ENCODE data around the gene VPS52. TPM values are rescaled to one million over a fixed set of nuclear protein-coding genes. Genes with fewer than 3 reads are reported as not detected.
A peak's percentile ranks its signal among the peaks of the same experiment; 100 is the strongest.

Gene VPS52, protein sequence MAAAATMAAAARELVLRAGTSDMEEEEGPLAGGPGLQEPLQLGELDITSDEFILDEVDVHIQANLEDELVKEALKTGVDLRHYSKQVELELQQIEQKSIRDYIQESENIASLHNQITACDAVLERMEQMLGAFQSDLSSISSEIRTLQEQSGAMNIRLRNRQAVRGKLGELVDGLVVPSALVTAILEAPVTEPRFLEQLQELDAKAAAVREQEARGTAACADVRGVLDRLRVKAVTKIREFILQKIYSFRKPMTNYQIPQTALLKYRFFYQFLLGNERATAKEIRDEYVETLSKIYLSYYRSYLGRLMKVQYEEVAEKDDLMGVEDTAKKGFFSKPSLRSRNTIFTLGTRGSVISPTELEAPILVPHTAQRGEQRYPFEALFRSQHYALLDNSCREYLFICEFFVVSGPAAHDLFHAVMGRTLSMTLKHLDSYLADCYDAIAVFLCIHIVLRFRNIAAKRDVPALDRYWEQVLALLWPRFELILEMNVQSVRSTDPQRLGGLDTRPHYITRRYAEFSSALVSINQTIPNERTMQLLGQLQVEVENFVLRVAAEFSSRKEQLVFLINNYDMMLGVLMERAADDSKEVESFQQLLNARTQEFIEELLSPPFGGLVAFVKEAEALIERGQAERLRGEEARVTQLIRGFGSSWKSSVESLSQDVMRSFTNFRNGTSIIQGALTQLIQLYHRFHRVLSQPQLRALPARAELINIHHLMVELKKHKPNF
- 40.0 and 51.0 TPM in 2 replicates for total RNA-seq (2014; rRNA removed)
- polyA plus RNA-seq (2012): 30.0 TPM

DNA sequence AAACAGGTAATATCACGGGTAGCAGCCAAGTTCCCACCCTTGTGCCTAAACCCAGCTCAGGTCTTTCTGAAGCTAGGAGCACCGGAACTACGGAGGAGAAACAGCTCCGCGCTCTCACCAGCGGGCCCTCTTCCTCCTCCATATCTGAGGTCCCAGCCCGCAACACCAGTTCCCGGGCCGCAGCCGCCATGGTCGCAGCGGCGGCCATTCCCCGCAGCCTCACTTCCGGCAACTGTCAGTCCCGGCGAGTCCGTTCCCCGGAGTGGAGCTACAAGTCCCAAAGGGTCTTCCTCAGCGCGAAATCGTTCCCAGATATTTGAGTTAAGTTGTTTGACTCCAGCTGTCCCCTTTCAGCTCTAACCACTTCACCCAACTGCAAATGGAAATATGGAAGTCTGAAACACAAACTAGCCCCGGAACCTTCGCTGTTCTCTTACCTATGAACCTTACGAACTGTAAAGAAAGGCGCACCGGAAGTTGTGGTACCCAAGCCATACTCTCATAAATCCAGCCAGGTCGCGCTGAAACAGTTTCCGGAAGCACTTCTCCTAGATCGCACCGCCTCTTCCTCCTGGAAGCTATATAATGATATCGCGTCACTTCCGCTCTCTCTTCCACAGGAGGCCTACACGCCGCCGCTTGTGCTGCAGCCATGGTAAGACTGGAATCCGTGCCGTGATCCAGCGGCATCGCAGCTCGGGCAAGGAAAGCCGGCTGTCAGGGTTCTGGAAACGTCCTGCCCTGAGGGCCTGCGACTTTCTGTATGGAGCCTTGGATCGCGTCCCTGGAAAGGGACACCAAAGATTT, at the start of gene VPS52, which contains the start of gene RPS18:
TSS of gene VPS52 (minus strand) at position 409 of the 807 bp plus-strand sequence. CDS start at position 208, 201 bp downstream.
TSS of gene RPS18 (plus strand) at position 608 of the 807 bp plus-strand sequence. CDS start at position 653, 45 bp downstream.
- peak; percentile 99 for DNase-seq (ENCODE audit: low read depth)

DNA sequence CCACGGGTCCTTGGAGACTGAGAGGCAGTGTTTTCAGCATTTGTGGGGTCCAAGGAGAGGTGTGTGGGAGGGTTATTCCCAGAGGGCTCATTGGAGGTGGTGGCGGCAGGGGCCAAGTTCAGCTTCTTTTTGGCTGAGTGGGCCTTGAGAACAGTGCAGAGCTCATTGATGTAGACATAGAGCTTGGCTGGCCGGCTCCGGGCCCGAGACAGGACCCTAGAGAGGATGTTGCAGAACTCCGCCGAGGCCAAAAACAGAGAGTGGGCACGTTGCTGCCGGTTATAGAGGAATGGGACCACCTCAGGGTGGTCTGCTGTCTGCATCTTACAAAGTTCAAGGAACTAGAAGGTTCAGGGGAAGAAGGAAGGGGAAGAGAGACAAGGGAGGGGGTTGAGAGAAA, 49.6 kb upstream of the VPS52 start:
- DNase-seq (ENCODE audit: low read depth): no peak

DNA sequence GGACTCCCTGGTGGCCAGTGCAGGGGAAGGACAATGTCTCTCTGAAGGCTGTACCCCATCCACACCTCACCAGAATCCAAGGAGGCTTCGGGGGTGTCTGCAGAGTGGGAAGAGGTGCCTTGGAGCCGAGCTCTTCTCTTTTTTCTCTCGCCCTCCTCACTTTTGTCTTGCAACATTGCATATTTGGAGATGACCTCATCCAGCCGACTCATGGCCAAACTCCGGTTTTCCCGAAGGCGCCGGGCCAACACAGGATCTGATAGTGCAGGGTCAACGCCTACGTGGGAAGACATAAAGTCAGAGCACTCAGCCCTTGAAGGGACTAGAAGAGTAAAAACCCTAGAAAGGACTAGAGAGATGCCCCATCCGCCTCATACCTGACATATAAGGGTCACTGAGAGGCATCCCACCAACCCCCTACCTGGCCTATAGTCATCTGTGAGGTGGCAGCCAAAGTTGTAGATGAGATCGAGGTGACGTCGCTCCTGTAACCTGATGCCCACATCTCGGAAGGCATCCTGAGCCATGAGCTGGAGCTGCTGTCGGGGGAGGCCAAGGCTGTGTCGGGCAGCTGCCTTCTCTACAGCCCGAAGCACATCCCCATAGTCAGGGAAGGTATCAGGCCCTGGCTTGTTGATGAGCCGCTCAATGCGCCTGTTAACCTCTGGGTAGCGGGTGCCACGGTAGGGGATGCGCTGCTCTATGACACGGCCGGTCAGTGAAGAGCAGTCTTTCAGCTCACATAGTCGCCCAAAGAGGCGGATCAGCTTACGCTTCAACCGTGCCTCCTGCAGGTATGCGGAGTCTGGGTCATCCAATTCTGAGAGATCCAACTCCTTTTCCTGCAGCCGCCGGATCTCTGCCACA, 48.9 kb upstream of the VPS52 start:
- DNase-seq (ENCODE audit: low read depth): peak; percentile 87

DNA sequence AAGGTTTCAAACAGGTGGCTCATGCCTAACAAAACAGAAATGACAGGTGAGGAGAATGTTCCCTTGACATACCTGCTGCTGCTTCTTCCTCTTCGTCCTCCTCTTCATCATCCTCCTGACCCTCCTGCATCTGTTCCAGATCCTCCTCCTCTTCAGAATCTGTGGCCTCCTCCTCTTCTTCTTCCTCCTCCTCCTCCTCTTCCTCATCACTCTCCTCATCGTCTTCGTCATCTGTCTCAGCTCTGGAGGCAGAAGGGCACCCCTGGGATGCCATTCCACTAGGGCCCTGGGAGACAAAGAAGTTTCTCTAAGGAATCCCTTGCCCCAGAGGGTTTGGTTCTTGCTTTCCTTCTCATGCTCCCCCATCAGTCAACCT, 48.3 kb upstream of the VPS52 start:
- DNase-seq (ENCODE audit: low read depth): no peak

DNA sequence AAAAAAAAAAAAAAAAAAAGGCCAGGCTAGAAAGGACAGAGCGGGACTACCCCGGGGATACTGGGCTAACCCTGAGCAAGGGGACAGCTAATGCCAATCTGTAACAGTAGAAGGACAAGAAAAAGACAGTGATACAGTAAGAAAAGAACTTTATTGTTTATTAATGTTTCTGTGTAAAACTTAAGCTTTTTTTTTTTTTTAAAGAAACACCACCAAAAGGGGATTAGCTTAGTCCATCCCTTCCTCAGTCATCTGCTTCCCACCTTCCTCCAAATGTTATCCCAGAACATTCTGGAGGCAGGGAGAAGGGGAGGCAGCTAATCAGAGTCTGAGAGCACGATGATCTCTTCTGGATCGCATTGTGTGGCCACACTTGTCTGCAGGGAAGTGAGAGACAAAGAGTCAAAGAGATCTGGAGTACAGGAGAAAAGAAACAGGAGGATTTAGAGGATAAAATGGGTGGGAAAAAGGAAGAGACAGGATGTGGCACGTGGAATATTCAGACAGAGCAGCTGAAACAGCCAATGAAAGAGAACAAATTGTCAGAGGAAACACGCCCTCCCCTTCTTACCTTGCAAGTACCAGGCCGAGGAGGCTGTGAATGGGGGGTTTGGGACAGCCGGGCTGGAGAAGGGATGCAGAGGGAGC, 46.9 kb upstream of the VPS52 start:
- DNase-seq (ENCODE audit: low read depth): no peak

DNA sequence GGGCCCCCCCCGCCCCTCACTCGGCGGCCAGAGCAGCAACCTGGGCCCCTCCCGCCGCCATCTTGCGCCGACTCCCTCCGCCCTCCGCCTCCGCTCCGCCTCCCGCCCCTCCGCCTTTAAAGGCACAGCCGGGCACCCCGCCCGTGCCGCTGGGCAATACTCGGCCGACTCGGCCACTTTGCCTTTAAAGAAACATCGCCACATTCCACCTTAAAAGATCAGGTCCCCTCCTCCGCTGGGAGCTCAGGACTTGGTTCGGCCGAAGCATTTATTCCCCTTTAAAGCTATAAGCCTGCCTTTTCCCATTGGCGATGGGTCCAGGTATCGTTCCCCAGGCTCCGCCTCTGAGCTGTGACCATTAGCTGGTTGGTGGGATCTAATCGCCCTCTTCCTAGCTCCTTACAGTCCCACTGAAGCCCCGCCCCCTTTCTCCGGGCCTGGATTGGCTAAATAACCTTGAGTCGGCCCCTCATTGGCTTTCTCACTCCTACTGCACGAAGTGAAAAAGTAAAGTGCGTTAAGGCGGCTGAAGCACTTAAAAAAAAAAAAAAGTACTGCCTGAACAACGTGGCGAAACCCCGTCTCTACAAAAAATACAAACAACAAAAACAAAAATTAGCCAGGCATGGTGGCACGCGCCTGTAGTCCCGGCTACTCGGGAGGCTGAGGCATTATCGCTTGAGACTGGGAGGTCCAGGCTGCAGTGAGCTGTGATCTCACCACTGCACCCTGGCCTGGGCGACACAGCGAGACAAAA, 46.2 kb upstream of the VPS52 start, which contains the start of gene ZBTB22:
TSS of gene ZBTB22 (minus strand) at position 76 of the 757 bp plus-strand sequence. CDS start 828 bp downstream, outside the sequence.
- DNase-seq (ENCODE audit: low read depth): peak; percentile 98

DNA sequence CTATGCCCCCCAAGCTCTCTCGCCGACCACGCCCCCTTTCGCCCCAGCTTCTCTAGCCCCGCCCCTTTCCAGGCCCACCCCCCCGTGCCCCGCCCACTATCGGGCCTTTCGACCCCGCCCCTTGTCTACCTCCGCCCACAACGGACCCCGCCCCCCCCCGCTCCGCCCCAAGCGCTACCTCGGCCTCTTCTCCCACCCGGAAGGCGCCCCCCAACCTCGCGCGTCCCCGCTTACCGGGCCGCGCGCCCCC, 45.7 kb upstream of the VPS52 start:
- no peak for DNase-seq (ENCODE audit: low read depth)

DNA sequence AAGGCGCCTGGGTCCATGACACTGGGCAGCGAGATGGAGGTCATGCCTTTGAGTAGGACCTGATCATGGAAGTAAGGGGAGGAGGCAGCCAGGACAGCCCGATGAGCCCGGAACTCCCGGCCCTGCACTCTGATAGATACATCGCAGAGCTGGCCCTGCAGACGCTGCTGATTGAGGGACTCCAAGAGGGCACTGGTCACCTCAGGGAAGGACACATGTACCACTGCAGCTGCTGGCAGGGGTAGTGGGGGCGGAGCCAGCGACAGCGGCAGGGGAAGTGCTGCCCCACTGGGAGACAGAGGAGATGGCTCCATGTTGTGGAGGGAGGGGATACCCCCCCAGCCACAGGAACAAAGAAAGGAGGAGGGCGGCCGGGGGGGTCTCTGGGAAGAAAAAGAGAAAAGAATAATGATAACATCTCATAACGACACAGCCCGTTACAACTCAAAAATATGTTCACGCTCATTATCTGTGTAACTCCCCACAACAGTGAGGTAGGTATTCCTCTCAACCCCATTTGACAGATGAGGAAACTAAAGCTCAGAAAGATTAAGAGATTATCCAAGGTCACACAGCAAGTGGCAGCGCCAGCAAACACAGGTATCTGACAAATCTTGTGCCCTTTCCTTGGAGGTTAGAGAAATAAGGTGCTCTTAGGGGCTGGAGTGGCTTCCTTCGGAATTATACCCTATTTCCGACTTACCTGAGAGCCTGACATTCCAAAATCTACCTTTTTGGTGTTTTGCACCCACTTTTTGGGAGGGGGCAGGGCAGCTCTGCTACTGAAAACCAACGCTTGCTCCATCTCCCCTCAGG, 45.1 kb upstream of the VPS52 start:
- DNase-seq (ENCODE audit: low read depth): no peak

DNA sequence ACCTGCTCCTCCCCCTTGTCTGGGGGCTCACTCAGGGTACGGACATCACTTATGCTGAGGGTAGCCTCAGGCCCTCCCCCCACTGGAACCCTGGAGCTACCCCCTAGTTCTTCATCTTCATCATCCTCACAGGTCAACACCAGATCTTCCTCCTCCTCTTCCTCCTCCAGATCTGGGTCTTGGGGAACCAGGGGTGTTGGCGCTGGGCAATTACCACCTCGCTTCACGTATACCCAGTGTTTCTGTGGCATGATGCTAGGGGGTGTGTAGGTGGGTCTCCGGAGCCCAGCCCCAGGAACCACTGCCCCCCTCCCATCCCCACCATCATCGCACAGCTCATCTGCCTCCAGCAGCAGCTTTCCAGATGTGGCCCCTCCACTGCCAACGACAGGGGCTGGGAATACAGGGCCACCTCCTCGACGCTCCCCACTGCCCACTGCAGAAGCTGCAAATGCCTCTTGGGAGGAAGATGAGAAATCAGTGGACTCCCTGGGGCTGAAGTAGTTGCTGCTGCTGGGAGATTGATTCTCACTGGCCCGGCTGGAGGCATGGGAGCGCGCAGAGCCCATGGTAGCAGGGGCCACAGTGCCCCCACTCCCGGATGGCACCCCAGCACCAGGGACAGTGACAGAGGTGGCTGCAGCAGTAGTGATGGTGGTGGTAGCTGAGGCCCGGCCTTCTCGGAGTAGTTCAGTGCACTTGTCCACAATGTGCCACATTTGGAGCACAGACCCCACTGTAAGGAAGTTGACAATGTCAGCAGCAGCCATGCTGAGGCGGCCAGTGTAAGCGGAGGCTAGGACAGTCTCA, 44.3 kb upstream of the VPS52 start:
- DNase-seq (ENCODE audit: low read depth): no peak

DNA sequence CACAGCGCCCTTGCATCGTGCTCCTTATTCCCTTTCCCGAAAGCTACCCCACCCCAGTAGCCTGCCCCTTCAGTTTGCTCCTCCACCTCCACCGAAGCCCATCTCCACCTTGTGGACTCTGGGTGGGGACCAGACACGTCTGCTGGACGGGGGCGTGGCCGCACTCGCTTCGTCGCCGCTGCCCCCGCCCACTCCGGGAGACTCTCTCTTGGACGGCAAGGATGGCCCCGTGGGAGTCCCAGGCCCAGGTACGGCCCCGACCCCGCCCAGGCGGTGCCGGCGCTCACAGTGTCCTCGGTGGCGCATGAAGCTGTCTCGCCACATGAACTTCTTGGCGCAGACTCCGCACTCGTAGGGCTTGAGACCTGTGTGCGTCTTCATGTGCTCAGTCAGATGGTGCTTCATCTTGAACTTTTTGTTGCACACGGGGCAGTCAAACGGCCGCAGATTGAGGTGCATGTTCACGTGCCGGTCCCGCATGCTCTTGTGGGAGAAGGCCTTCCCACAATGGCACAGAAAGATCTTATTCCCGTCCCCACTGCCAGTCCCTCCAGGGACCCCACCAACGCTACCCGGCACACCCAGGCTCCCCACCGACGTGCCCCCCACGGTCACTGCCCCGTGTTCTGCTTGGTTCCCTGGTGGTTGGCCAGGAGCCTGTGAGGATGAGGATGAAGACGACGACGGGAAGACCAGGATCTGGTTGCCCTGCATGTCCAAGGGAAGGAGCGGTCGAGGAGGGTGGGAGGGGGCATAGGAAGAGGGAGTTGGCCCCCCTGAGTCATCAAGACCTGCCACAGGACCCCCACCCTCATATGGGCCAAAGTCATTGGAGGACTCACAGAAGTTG, 43.5 kb upstream of the VPS52 start:
- no peak for DNase-seq (ENCODE audit: low read depth)

DNA sequence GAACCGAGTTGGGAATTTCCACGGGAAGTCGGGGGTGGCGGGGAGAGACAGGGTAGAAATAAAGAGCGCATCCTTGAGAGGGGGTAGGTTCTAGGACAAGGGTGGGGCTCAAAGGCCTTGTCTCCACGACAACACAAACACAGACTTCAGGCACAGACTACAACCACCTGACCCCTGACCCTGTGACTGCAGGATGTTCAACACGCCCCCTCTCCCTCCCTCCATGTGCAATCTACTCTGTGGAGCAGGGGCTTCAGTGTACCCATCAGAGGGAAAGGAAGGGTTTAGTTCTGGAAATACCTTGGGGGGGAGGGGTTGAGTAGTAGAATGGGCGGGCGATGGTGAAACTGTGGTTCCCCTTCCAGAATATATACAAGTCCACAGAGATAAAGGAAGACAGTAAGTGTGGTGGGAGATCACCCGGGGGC, 42.9 kb upstream of the VPS52 start:
- DNase-seq (ENCODE audit: low read depth): peak; percentile 77

DNA sequence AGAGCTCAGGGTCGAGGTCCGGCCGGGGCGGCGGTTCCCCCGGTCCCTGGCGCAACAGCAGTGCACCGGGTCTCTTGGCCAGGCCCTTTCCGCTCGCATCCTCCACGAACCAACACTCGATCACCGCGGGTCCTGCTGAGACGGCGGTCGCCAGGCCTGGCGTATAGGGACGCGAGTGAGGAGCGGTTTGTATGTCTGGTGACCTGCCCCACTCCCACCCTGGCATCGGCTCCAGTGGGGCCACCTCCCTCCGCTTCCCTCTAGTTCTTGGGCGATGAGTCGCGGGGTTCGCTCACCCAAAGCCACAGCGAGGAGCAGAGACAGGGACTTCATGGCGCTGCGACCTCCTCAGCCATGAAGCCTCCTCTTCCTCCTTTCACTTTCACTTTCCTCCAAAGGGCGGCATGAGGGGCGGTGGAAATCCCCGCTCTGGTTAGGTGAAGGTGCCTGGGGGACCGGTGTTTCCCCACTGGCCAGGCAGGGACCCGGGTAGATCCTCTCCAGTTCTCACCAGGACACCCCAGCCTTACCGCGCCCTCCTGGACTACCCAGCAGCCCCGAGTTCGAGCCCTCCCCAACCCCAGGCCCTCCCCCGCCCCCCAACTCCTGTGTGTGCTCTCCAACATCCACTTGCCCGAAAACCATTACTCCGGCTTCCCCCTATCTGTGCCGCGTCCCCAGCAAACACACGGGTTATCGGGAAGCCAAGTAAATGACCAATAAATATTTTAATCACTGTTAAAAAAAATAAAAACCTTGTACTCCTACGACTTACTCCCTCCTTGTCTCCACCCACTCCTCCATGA, 42.2 kb upstream of the VPS52 start, which contains the start of gene TAPBP:
TSS of gene TAPBP (minus strand) at position 370 of the 806 bp plus-strand sequence. CDS start at position 333, 37 bp downstream.
- DNase-seq (ENCODE audit: low read depth): peak; percentile 53

DNA sequence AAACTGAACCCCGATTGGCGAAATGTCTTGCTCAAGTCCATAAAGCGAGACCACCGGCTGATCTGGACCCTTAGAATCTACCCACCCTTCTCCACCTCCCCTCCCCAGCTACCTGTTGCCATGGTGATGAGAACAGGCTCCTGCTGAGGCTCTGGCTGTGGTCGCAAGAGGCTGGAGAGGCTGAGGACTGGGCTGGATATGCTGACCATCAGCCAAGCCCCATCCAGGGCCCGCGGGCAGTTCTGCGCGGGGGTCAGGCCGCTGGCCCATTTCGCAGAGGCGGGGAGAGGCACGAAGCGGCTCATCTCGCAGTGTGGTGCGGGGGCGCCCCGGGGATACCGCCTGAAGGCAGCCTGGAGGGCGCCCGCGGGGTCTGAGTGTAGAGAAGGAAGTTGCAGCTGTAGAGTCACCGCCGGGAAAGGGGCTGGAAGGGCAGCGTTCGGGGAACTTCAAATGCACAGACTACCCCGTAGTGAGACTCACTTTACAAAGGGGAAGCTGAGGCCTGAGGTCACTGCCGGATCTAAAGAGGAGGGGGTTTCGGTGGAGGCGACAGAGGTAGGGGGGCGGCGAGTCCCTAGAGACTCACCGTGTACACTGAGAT, 41.5 kb upstream of the VPS52 start:
- DNase-seq (ENCODE audit: low read depth): peak; percentile 23

DNA sequence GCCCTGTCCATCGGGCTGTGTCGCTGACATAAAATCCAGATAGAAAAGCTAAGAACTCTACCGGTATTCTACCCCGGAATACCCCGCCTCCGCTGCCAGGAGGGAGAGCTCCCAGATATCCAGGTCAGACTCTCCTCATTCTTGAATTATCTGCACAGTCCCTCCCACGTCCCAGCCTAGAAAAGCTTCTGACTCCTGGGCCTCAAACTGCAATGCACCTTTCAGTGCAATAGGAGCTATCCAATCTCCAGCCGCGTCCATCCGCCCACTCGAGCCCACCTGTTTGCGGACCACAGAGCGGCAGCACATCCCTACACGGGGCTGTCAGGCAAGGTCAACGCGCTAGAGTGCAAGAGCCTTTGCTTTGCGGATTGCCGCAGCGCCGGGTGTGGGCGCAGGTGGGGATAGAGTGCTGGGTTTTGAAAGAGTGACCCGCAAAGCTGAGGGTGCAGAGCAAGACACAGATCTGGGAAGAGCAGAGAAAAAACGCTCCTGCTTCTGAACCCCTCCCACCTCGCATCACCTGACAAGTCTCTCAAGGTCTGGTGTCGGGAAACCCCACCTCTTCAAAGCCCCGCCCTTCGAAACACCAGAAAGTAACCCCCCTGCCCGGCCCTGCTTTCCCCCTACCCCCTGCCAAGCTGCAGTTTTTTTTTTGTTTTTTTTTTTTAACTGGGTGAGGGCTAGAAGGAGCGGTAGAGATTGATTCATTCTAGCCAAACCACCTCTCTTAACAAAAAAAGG, 40.9 kb upstream of the VPS52 start:
- peak; percentile 51 for DNase-seq (ENCODE audit: low read depth)

DNA sequence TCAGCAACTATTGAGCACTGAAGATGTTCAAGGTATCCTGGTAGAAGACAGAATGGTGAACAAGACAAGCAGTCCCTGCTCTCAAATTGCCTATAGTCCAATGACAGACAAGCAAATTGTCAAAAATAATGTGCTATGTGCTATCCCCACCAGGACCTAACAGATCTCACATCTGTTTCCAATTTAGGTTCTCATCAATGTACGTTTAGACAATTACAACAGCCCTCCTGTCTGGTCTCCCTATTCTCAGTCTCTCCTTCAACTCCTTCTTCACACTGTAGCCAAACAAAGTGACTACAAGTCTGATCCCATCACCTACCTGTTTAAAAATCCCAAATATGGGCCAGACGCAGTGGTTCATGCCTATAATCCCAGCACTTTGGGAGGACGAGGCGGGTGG, 34.7 kb upstream of the VPS52 start:
- no peak for DNase-seq (ENCODE audit: low read depth)

Data from LHCN-M2 (cell line).